Neuronal stem cell (in vitro differentiated cells): ENCODE results near the gene SLC16A3.

Experiments
- DNase-seq: peaks from one replicate; pipeline ENCODE4 v3.0.0-alpha.2; 2013; ENCODE audit warnings: low spot score
- H2AFZ ChIP-seq: one replicate; pipeline ENCODE4 v1.6.1; 2013; ENCODE audit warnings: mild to moderate bottlenecking, low read length, inconsistent platforms
- H2AK5ac ChIP-seq: 2 replicates; pipeline ENCODE4 v1.6.1; 2013; ENCODE audit warnings: low read depth, mild to moderate bottlenecking, inconsistent platforms, low read length, moderate library complexity, mixed read lengths
- H2BK120ac ChIP-seq: 2 replicates; pipeline ENCODE4 v1.6.1; 2013; ENCODE audit warnings: low read depth, mild to moderate bottlenecking, inconsistent platforms, low read length, moderate library complexity, mixed read lengths
- H2BK12ac ChIP-seq: one replicate; pipeline ENCODE4 v1.6.1; 2013; ENCODE audit warnings: low read length, inconsistent platforms
- H2BK15ac ChIP-seq: 2 replicates; pipeline ENCODE4 v1.6.1; 2013; ENCODE audit warnings: mild to moderate bottlenecking, low read length, inconsistent platforms, mixed read lengths
- H2BK5ac ChIP-seq: one replicate; pipeline ENCODE4 v1.6.1; 2013; ENCODE audit warnings: inconsistent platforms, mild to moderate bottlenecking, low read length, moderate library complexity
- H3K14ac ChIP-seq: one replicate; pipeline ENCODE4 v1.6.1; 2013; ENCODE audit warnings: low read length, inconsistent platforms
- H3K18ac ChIP-seq: 2 replicates; pipeline ENCODE4 v1.6.1; 2013; ENCODE audit warnings: low read length, inconsistent platforms
- H3K23ac ChIP-seq: 2 replicates; pipeline ENCODE4 v1.6.1; 2013; ENCODE audit warnings: low read depth, mild to moderate bottlenecking, mixed read lengths, low read length, inconsistent platforms; ENCODE audit not compliant: poor library complexity
- H3K27ac ChIP-seq: replicated peaks from 3 replicates; pipeline ENCODE4 v1.5.1; 2013; ENCODE audit warnings: low read length, inconsistent platforms
- H3K27me3 ChIP-seq, 3 experiments: 2 replicates each; pipeline ENCODE4 v1.6.1; 2013; ENCODE audit warnings: low read length in 3 of 3, mild to moderate bottlenecking in 2 of 3, inconsistent platforms in 1 of 3, low read depth in 1 of 3, mixed read lengths in 1 of 3, moderate library complexity in 1 of 3; ENCODE audit not compliant: control insufficient read depth in 3 of 3, insufficient read depth in 3 of 3
- H3K36me3 ChIP-seq, 2 donors: replicated peaks in 1 of 2; 2 replicates each; pipeline ENCODE4 v1.6.1; 2013; ENCODE audit warnings: low read length in 2 of 2; ENCODE audit not compliant: control insufficient read depth in 2 of 2, insufficient read depth in 2 of 2
- H3K4ac ChIP-seq: 2 replicates; pipeline ENCODE4 v1.6.1; 2013; ENCODE audit warnings: inconsistent platforms, mild to moderate bottlenecking, low read length, moderate library complexity
- H3K4me1 ChIP-seq, 2 donors: 1 replicate in 1 of 2; 2 replicates in 1 of 2; pipeline ENCODE4 v1.6.1; 2013; ENCODE audit warnings: low read length in 2 of 2, low read depth in 1 of 2; ENCODE audit not compliant: control insufficient read depth in 2 of 2, insufficient read depth in 1 of 2
- H3K4me2 ChIP-seq: one replicate; pipeline ENCODE4 v1.6.1; 2013; ENCODE audit warnings: mild to moderate bottlenecking, low read length, inconsistent platforms; ENCODE audit not compliant: insufficient read depth, poor library complexity, severe bottlenecking
- H3K4me3 ChIP-seq, 2 donors: 2 replicates each; pipeline ENCODE4 v1.5.1; 2013; ENCODE audit warnings: low read length in 2 of 2, mild to moderate bottlenecking in 2 of 2, inconsistent platforms in 1 of 2, moderate library complexity in 1 of 2
- H3K79me1 ChIP-seq: one replicate; pipeline ENCODE4 v1.6.1; 2013; ENCODE audit warnings: low read depth, mild to moderate bottlenecking, inconsistent platforms, low read length, moderate library complexity
- H3K9ac ChIP-seq: one replicate; pipeline ENCODE4 v1.6.1; 2013; ENCODE audit warnings: mild to moderate bottlenecking, low read depth, low read length, inconsistent platforms; ENCODE audit not compliant: poor library complexity
- H3K9me3 ChIP-seq, 2 donors: replicated peaks in 1 of 2; 2 replicates each; pipeline versions ENCODE3 to v1.6.1; 2013; ENCODE audit warnings: low read length in 2 of 2, mild to moderate bottlenecking in 2 of 2, inconsistent platforms in 1 of 2, low read depth in 1 of 2, mixed read lengths in 1 of 2, moderate library complexity in 1 of 2; ENCODE audit not compliant: control insufficient read depth in 2 of 2, insufficient read depth in 1 of 2
- H4K8ac ChIP-seq: one replicate; pipeline ENCODE4 v1.6.1; 2013; ENCODE audit warnings: low read depth, mild to moderate bottlenecking, inconsistent platforms, low read length, moderate library complexity
- H4K91ac ChIP-seq: one replicate; pipeline ENCODE4 v1.6.1; 2013; ENCODE audit warnings: low read length, low read depth, mild to moderate bottlenecking, inconsistent platforms; ENCODE audit not compliant: poor library complexity
- WGBS, 2 donors: extraction: QIAGEN DNeasy Blood & Tissue Kit; methylation state at CpG; one replicate each; pipeline ENCODE4 v1.1.7; 2013; ENCODE audit warnings: missing lambda C conversion rate in 2 of 2, mixed read lengths in 1 of 2; ENCODE audit not compliant: insufficient read length in 2 of 2, insufficient replicate concordance in 1 of 2; ENCODE audit errors: extremely low coverage in 2 of 2; 5-methylcytosine and 5-hydroxymethylcytosine counted together

SLC16A3 gene

GRCh38 chr17:82219753-82220709 is 8.8 kb upstream of the SLC16A3 start:
- no peak overlapping the region for H3K27ac ChIP-seq
- no peaks in the 10 kb centered on the region for H3K36me3 ChIP-seq
- no peak overlapping the region for H3K9ac ChIP-seq
- no peak overlapping the region for H4K91ac ChIP-seq
- no peak overlapping the region for H2AFZ ChIP-seq
- H3K9me3 ChIP-seq, result no peaks in the 10 kb centered on the region
- peak overlapping the region; percentile 37 for H3K4ac ChIP-seq
- H2BK15ac ChIP-seq, result peak overlapping the region; percentile 37
- no peak for DNase-seq
- H3K18ac ChIP-seq, result peak overlapping the region; percentile 17
- peak overlapping the region; percentile 56 for H3K14ac ChIP-seq
- H2BK12ac ChIP-seq, result no peak overlapping the region
- H3K4me3 ChIP-seq, result no peak overlapping the region
- H3K79me1 ChIP-seq, result no peaks in the 10 kb centered on the region
- no peak overlapping the region for H2BK120ac ChIP-seq
- WGBS, 2 donors, result no CpG with 5 or more reads among the region's 11 CpGs
- peak overlapping the region; percentile 52 for H3K23ac ChIP-seq
- no peaks in the 10 kb centered on the region for H3K27me3 ChIP-seq
- H2BK5ac ChIP-seq, result no peak overlapping the region
- no peak overlapping the region for H3K4me2 ChIP-seq
- H2AK5ac ChIP-seq, result peak overlapping the region; percentile 53
- no peak overlapping the region for H4K8ac ChIP-seq
- H3K4me1 ChIP-seq, result peaks cover 0 to 10% of the 10 kb centered on the region in 2 donors

GRCh38 chr17:82221341-82221902 is 7.4 kb upstream of the SLC16A3 start:
- no peak overlapping the region for H3K27ac ChIP-seq

GRCh38 chr17:82222816-82223215 is 6.0 kb upstream of the SLC16A3 start:
- Histone ChIP-seq H3K9me3 (no peaks in the 10 kb centered on the region), H3K27ac (no peak overlapping the region), H2AK5ac (no peak overlapping the region), H2AFZ (no peak overlapping the region), H3K36me3 (no peaks in the 10 kb centered on the region), H3K18ac (no peak overlapping the region), H3K79me1 (no peaks in the 10 kb centered on the region), H3K4me2 (no peak overlapping the region), H3K14ac (no peak overlapping the region), H2BK120ac (no peak overlapping the region), H3K23ac (no peak overlapping the region), H3K4me3 (no peak overlapping the region), H2BK15ac (no peak overlapping the region), H3K27me3 (peaks cover 0 to 22% (median 9%) of the 10 kb centered on the region in 3 experiments), H2BK5ac (no peak overlapping the region), H4K8ac (no peak overlapping the region), H3K4me1 (peaks cover 2 to 5% of the 10 kb centered on the region in 2 donors), H2BK12ac (no peak overlapping the region), H3K9ac (no peak overlapping the region), H3K4ac (no peak overlapping the region), H4K91ac (no peak overlapping the region)
- no CpG with 5 or more reads among the region's 10 CpGs for WGBS, 2 donors
- DNase-seq, result no peak

More at GRCh38 chr17:82221341-82221902, 7.4 kb upstream of the SLC16A3 start:
- WGBS, 2 donors, result no CpG with 5 or more reads among the region's 10 CpGs
- Histone ChIP-seq H3K14ac (no peak overlapping the region), H3K4me2 (no peak overlapping the region), H3K4ac (no peak overlapping the region), H2AFZ (no peak overlapping the region), H3K23ac (no peak overlapping the region), H4K91ac (no peak overlapping the region), H2BK120ac (no peak overlapping the region), H3K9me3 (no peaks in the 10 kb centered on the region), H3K9ac (no peak overlapping the region), H3K18ac (no peak overlapping the region), H4K8ac (no peak overlapping the region), H3K36me3 (no peaks in the 10 kb centered on the region), H2BK5ac (no peak overlapping the region), H3K27me3 (peaks cover 0 to 8% (median 0%) of the 10 kb centered on the region in 3 experiments), H3K4me1 (peaks cover 2 to 13% of the 10 kb centered on the region in 2 donors), H2BK12ac (no peak overlapping the region), H2BK15ac (no peak overlapping the region), H2AK5ac (no peak overlapping the region), H3K4me3 (no peak overlapping the region), H3K79me1 (no peaks in the 10 kb centered on the region)
- no peak for DNase-seq

GRCh38 chr17:82223517-82223916 is 5.3 kb upstream of the SLC16A3 start:
- no CpG with 5 or more reads among the region's 5 CpGs for WGBS, 2 donors
- no peak overlapping the region for H2BK5ac ChIP-seq
- no peak overlapping the region for H2BK15ac ChIP-seq
- no peak overlapping the region for H3K14ac ChIP-seq
- no peak overlapping the region for H2AK5ac ChIP-seq
- H3K79me1 ChIP-seq, result no peaks in the 10 kb centered on the region
- H3K27ac ChIP-seq, result no peak overlapping the region
- H2BK12ac ChIP-seq, result peak overlapping the region; percentile 63
- no peak overlapping the region for H4K91ac ChIP-seq
- no peaks in the 10 kb centered on the region for H3K36me3 ChIP-seq
- H3K9me3 ChIP-seq, result no peaks in the 10 kb centered on the region
- H3K18ac ChIP-seq, result no peak overlapping the region
- peak overlapping the region; percentile 50 for H3K9ac ChIP-seq
- no peak overlapping the region for H2AFZ ChIP-seq
- peaks cover 3 to 29% (median 16%) of the 10 kb centered on the region in 3 experiments for H3K27me3 ChIP-seq
- H3K4ac ChIP-seq, result no peak overlapping the region
- H4K8ac ChIP-seq, result no peak overlapping the region
- H3K4me3 ChIP-seq, result no peak overlapping the region
- no peak for DNase-seq
- peaks cover 2 to 5% of the 10 kb centered on the region in 2 donors for H3K4me1 ChIP-seq
- H3K23ac ChIP-seq, result no peak overlapping the region
- H3K4me2 ChIP-seq, result no peak overlapping the region
- no peak overlapping the region for H2BK120ac ChIP-seq
